Left cardiac atrium (tissue), 4 donors: ENCODE data around the gene ZAR1. TPM values are rescaled to one million over a fixed set of nuclear protein-coding genes. Genes with fewer than 3 reads are reported as not detected.

Source experiments
- ATAC-seq, 2 donors: fragments of 200-7000 bp; cut with Tn5 transposase; one replicate each; pipeline ENCODE4 v1.9.1; 2020; ENCODE audit warnings: mild to moderate bottlenecking in 2 of 2, moderate library complexity in 2 of 2
- DNase-seq: peaks from one replicate; pipeline ENCODE4 v3.0.0-alpha.2; 2020
- intact Hi-C, 2 donors: fragments of 100-400 bp; cut with DNase I; formaldehyde crosslinking; loops; one replicate each; pipeline versions ENCODE4 v1.14.1 to v1.15.1; 2022 to 2023
- total RNA-seq, 2 donors: library from RNA; stranded (reverse); fragmentation: NEBNext Ultra II Directional; extraction: Animal tissue kit (Norgen Biotek cat#: 25700); gene quantifications; one replicate each; pipeline ENCODE4 v1.2.1, GENCODE V29; 2021
- donor health status: DM: no; HTN: yes; CAD: no.
- donor health status: DM: no; HTN: yes; CAD: no; lungs with severe emphysema.
- donor health status: DM: yes; HTN: yes; CAD: no.
- donor health status: Dilated cardiomyopathy.

ZAR1 gene
- total RNA-seq, 2 donors from 2014 or later = not detected

DNA sequence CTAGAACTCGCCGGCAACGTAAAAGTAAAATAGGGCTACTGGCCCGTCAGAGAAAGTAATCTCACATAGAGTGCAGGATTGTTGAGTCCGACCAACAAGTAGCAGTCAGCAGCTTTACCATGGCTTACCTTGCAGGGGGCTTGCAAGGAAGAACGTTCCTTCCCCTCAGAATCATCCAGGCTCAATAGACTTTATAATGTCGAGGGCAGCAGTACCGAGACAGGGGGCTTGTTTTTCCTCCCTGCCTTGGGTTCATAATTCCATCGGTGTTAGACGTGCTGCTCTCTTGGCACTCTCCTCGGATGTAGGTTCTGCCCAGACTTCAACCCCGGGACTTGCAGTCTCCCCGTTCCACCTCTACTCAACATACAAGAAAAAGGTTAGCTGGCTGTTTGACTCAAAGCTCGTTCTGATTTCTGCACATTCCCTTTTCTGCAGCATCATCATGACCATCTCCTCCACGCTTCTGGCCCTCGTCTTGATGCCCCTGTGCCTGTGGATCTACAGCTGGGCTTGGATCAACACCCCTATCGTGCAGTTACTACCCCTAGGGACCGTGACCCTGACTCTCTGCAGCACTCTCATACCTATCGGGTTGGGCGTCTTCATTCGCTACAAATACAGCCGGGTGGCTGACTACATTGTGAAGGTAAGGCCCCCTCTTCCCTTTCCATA is 5.4 kb upstream of the ZAR1 start:
- intact Hi-C loops = no loop called here
- DNase-seq = no peak
- ATAC-seq = no peak

- ATAC-seq (no peak), DNase-seq (no peak)
- intact Hi-C loops = no loop called here
Observed at GRCh38 chr4:48489683-48490011, 405 bp upstream of the ZAR1 start.

- DNase-seq = no peak
- intact Hi-C loops = no loop called here
- ATAC-seq = peak in 1 of 2 donors; percentile 22
Observed at GRCh38 chr4:48490680-48491513, 845 bp downstream of the ZAR1 start.

- DNase-seq (no peak), ATAC-seq (no peak)
- intact Hi-C loops = no loop called here
Observed at GRCh38 chr4:48491514-48492176, 1.6 kb downstream of the ZAR1 start.

DNA sequence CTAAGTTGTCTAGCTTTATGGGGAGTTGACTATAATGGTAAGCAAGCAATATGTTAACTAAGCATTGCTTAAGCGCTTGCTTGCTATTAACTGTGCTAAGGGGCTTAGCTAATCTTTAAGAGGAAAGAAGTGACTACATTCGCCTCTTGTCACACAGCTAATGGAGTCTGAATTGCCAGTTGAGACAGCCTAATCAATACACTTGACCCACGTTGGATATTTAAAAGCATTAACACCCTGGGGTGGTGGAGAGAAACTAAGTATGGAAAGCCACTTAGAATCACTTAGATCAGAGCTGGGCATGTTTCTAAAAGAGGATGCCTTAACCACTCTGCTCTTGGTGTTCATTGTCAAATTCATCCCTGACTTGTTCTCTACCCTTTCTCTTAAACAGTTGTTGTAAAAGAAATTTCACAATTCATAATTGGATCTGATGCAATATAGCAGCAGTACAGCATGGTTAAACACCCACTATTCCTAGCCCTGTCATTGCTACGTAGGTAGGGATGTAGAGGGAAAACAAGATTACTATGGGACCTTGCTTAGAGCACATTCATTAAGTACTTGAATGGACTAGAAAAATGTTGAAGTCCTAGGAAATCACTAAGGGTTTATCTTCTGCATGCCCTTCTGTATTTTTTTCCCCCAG is 3.5 kb downstream of the ZAR1 start:
- ATAC-seq (no peak), DNase-seq (no peak)
- intact Hi-C loops = no loop called here

DNA sequence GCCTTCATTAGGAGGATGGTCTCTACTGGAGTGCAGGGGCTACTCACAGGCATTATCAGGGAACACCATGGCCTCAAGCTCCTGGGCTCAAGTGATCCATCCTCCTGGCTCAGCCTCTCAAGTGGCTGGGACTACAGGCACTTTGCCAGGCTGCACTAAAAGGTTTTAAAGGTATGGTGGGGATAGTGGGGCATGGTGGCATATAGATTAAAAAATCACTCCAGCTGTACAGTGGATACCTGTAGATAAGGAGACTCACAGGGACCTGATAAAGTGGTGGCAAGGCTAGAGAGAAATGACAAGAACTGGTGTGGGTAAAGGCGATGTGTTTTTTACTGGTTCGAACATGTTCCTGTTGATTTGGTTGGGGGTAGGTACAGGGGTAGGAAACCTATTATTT is 5.9 kb downstream of the ZAR1 start:
- ATAC-seq (no peak), DNase-seq (no peak)
- intact Hi-C loops = no loop called here

- intact Hi-C loops = no loop called here
- no peak for ATAC-seq
- no peak for DNase-seq
Observed at GRCh38 chr4:48498895-48499294, 8.8 kb downstream of the ZAR1 start.

DNA sequence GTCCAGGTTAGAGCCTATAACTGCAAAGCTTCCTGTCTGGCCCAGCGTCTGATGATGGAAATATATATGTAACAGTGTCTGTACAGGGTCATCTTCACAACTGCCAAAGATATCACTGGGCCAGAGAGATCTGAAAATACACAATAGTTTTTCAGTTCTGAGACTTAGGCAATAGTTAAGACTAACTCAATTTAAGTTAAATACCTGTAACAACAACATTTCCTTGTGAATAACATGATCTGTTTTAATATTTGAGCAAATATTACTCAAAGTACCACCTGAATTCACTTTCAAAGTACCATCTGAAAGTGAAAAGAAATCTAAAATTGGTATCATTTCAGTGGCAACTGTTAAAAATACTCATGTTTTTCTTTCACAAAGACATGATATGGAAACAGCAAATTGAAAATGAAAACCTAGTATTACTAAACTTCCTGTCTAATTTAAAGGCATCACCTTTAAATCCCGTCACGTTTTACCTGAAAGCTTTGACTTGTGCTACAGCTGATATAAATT is 9.6 kb downstream of the ZAR1 start:
- ATAC-seq (no peak), DNase-seq (no peak)
- intact Hi-C loops = no loop called here

DNA sequence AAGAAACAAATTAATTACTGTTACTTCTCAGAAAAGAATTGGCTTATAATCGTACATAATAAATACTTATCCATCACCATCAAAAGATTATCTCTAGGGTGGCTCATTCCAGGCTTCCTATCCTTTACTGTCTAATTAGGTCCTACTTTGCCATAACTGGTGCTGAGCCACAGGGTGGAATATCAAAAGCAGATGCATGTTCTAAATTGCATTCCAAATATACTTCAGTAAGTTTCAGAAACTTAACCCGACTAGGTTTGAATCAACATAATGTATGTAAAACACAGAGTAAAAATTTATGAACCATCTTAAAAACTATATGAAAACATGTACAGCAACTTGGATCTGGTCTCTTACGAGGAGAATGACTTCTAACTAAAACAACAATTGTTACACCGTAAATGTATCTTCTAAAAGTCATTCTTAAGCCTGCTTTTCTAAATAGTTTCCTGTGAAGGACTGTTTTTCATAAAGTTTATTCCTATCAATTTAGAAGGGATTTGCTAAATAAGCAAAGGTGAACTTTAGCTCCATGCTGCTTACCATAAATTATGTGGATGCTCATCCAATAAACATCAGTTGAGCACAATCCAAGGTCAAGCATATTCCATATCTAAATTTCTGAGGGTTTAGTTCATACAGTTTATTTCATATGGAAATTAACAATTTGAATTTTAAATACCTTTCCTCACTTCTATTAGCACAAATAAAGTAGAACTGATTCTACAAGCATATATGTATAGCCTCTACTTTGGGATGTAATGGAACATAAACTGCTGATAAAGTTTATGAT is 13.4 kb downstream of the ZAR1 start:
- no peak for DNase-seq
- ATAC-seq = no peak
- intact Hi-C loops = no loop called here

DNA sequence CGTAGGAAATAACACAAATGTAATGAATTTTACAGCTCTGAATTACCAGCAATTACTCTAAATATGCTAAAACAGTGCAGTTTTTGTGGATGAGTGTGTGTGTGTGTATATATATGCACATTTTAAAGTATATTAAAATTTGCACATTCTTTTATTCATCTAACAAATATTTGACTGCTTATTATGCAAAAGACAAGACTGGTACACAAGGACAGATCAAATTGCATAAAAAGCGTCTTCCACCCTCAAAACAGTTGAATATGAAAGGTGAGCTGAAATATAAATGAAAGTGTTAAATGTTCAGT is 13.9 kb downstream of the ZAR1 start:
- intact Hi-C loops = no loop called here
- ATAC-seq (no peak), DNase-seq (no peak)

GRCh38 chr4:48504352-48504751 is 14.3 kb downstream of the ZAR1 start:
- ATAC-seq (no peak), DNase-seq (no peak)
- intact Hi-C loops = no loop called here

DNA sequence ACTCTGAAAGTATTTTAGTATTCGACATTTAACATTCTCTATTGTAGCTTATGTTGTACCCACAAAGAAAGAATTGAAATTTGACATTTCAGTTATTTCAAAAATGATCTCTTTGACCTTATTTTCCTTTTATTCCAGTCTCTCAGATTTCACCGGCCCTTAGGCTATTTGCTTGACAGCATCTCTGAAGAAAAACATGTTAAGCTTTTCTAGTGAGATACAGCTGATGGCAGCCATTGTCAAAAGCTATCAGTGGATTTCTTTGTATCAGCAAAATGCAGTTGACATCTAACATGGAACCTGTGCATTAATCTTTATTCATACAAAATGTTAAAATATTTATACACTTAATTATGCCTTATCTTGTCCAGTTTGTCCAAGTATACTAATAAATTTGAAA is 16.7 kb downstream of the ZAR1 start:
- intact Hi-C loops = no loop called here
- ATAC-seq = no peak
- no peak for DNase-seq

DNA sequence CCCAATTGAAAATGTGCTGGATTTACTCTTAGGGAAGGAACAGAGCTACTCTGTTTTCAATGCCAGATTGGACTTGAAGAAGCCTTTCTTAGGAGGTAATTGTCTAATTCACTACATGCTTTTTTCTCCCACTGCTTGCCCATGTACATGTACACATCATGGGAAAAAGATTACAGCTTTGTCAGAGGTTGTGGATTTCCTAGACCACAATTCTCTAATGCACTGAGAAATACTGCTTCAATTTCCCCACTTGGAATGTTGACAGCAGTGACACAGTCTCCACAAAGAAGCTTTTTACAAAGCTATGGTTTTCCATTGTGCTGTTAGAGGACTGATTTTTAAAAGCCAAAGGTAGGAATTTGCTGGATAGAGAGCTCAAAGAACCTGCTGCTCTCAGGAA is 19.5 kb downstream of the ZAR1 start:
- intact Hi-C loops = no loop called here
- no peak for DNase-seq
- ATAC-seq = no peak

DNA sequence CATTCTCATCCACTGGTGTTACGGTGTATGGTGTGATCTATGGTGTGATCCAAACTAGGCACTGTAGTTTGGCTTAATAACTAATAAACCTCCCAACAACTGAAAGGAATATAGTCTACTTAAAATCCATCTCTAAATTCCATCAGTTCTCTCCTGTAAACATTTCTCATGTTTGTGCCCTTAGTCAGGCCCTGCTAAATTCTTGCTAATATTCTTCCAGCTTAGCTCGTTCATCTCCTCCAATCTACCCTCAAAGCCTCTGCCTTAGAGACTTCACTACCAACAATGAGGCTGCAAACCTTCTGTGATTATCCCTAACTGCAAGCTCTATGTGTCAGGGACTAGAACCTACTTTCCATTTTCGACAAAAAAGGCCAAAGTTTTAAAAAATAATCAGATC is 28.1 kb downstream of the ZAR1 start:
- ATAC-seq (no peak), DNase-seq (no peak)
- intact Hi-C loops = no loop called here

DNA sequence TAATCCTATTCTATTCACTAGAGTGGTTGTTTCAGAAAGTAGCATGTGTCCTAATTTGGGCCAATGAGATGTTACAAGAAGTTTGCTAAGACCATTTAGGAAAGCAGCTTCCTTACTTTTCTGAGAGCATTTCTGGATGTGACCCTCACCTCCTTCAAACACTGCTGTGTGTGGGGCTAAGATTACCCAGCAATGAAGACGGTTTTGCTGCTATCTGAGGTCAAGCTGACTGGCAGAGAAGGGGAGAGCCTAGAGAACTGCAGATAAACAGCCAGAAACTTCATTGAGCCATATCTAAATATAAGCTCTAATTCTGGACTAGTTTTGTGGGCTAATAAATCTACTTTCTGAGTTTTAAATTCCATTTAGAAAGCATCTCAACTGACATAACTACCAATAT is 36.4 kb downstream of the ZAR1 start:
- DNase-seq (no peak), ATAC-seq (no peak)
- intact Hi-C loops = loop anchor here in 1 of 2 donors (5.0 kb wide), 1 partner anchor 36 kb away; no protein-coding TSS in a partner anchor

GRCh38 chr4:48538358-48538757 is 48.3 kb downstream of the ZAR1 start:
- DNase-seq = no peak
- intact Hi-C loops = no loop called here
- no peak for ATAC-seq

DNA sequence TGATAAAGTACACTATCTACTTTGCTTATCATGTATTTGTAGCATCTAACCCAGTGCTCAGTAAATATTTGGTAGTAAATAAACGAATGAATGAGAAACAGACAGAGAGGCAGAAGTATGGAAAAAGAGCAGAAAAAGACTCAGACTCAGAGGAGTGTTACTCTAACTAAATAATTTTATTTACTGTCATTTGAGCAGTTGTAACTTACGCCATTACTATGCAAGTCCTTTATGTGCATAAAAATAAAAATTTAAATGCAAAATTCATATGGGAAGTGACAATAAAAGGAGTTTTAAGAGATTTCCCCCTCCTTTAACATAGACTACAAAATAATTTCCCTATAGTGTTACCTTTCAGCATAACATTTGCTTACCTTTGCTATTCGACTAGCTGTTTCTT is 49.5 kb downstream of the ZAR1 start:
- DNase-seq (no peak), ATAC-seq (no peak)
- intact Hi-C loops = no loop called here

DNA sequence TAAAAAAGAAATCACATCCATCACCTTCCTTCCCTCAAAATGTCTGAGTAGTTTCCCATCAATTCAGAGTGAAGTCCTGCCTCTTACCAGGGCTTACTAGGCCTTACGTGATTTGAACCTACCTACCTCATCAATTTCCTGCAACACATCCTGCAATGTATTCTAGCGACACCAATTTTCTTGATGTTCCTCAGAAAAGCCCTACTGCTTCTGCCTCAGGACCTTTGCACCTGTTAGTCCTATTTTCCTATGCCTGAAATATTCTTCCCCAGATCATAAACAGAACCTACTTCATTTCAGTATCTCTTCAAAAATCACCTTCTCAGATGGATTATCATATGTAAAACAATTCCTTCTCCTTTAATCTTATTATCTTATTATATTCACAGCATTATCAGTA is 52.8 kb downstream of the ZAR1 start:
- intact Hi-C loops = no loop called here
- DNase-seq (no peak), ATAC-seq (no peak)

- no peak for ATAC-seq
- intact Hi-C loops = no loop called here
- DNase-seq = no peak
Observed at GRCh38 chr4:48543796-48544195, 53.7 kb downstream of the ZAR1 start.
